PC-9 (cell line): ENCODE results near the gene HOXB9. TPM values are rescaled to one million over a fixed set of nuclear protein-coding genes. Genes with fewer than 3 reads are reported as not detected.
A peak's percentile ranks its signal among the peaks of the same experiment; 100 is the strongest.

Experiments used
- BruUV-seq: library from RNA; stranded (reverse); fragments of 400-500 nt; replicated peaks from 2 replicates; lab custom pipeline; 2021; lab: Mats Ljungman, UMichigan
- CTCF ChIA-PET: fragments of 300-600 bp; sonication (Branson Sonifier 250); formaldehyde crosslinking; loops from one replicate; lab custom pipeline; 2022; ENCODE audit warnings: antibody characterized with exemption; lab: Charles Lee
- POLR2A ChIA-PET: fragments of 300-600 bp; sonication (Branson Sonifier 250); formaldehyde crosslinking; loops from one replicate; lab custom pipeline; 2022; ENCODE audit warnings: antibody characterized with exemption; ENCODE audit not compliant: unreplicated experiment; lab: Charles Lee
- DNase-seq, 2 experiments: peaks; one replicate each; pipeline versions ENCODE4 v3.0.0 to v3.0.0-alpha.2; 2015 to 2022; ENCODE audit warnings: mixed read lengths in 1 of 2
- H2AFZ ChIP-seq: fragments of 200-600 bp; sonication (generic); 2 replicates; pipeline ENCODE4 v1.8.1; 2017; ENCODE audit warnings: antibody characterized with exemption
- H3F3A ChIP-seq: fragments of 200-600 bp; sonication (generic); 2 replicates; pipeline ENCODE4 v1.8.1; 2017; ENCODE audit warnings: antibody characterized with exemption, mild to moderate bottlenecking, low read depth; ENCODE audit not compliant: insufficient read depth
- H3K27ac ChIP-seq: fragments of 200-600 bp; sonication (generic); 2 replicates; pipeline ENCODE4 v1.6.1; 2016; ENCODE audit warnings: mixed run types
- H3K27me3 ChIP-seq: fragments of 200-600 bp; sonication (generic); 2 replicates; pipeline ENCODE4 v1.6.1; 2016; ENCODE audit warnings: low read depth, mixed run types; ENCODE audit not compliant: insufficient read depth
- H3K36me3 ChIP-seq: fragments of 200-600 bp; sonication (generic); 2 replicates; pipeline ENCODE4 v1.6.1; 2016; ENCODE audit warnings: low read depth, mixed run types
- H3K4me1 ChIP-seq: fragments of 200-600 bp; sonication (generic); replicated peaks from 2 replicates; pipeline ENCODE4 v1.6.1; 2016; ENCODE audit warnings: mixed run types; ENCODE audit not compliant: insufficient read depth
- H3K4me2 ChIP-seq: fragments of 200-600 bp; sonication (generic); 2 replicates; pipeline ENCODE4 v1.6.1; 2017; ENCODE audit warnings: mixed run types
- H3K4me3 ChIP-seq: fragments of 200-600 bp; sonication (generic); 2 replicates; pipeline ENCODE4 v1.6.1; 2016; ENCODE audit warnings: mixed run types
- H3K79me2 ChIP-seq: fragments of 200-600 bp; sonication (generic); 2 replicates; pipeline ENCODE4 v1.6.1; 2017; ENCODE audit warnings: low read depth, mixed run types
- H3K9me2 ChIP-seq: fragments of 200-600 bp; sonication (generic); 2 replicates; pipeline ENCODE4 v1.8.1; 2017; ENCODE audit warnings: mild to moderate bottlenecking; ENCODE audit not compliant: insufficient read depth
- H3K9me3 ChIP-seq: fragments of 200-600 bp; sonication (generic); 2 replicates; pipeline ENCODE4 v1.8.1; 2016; ENCODE audit warnings: low read depth; ENCODE audit not compliant: insufficient read depth
- H4K20me1 ChIP-seq: fragments of 200-600 bp; sonication (generic); 2 replicates; pipeline ENCODE4 v1.8.1; 2017; ENCODE audit not compliant: insufficient read depth
- CTCF ChIP-seq: fragments of 200-600 bp; sonication (generic); conservative IDR thresholded peaks from 2 replicates; pipeline ENCODE4 v1.6.1; 2017; ENCODE audit warnings: mixed run types, antibody characterized with exemption, mild to moderate bottlenecking, moderate library complexity
- EZH2 ChIP-seq: fragments of 200-600 bp; sonication (generic); IDR thresholded peaks from 2 replicates; pipeline ENCODE4 v1.8.0; 2017; ENCODE audit warnings: antibody characterized with exemption, low read depth
- intact Hi-C: fragments of 100-400 bp; cut with micrococcal nuclease; formaldehyde crosslinking; loops from one replicate; pipeline ENCODE4 v1.10.0; 2022; ENCODE audit not compliant: unreplicated experiment
- total RNA-seq: library from RNA; stranded (reverse); gene quantifications from 2 replicates; pipeline ENCODE4 v1.2.3, GENCODE V29; 2021

Gene HOXB9
- total RNA-seq, 1 experiment from 2014 or later: 0.70 TPM

DNA sequence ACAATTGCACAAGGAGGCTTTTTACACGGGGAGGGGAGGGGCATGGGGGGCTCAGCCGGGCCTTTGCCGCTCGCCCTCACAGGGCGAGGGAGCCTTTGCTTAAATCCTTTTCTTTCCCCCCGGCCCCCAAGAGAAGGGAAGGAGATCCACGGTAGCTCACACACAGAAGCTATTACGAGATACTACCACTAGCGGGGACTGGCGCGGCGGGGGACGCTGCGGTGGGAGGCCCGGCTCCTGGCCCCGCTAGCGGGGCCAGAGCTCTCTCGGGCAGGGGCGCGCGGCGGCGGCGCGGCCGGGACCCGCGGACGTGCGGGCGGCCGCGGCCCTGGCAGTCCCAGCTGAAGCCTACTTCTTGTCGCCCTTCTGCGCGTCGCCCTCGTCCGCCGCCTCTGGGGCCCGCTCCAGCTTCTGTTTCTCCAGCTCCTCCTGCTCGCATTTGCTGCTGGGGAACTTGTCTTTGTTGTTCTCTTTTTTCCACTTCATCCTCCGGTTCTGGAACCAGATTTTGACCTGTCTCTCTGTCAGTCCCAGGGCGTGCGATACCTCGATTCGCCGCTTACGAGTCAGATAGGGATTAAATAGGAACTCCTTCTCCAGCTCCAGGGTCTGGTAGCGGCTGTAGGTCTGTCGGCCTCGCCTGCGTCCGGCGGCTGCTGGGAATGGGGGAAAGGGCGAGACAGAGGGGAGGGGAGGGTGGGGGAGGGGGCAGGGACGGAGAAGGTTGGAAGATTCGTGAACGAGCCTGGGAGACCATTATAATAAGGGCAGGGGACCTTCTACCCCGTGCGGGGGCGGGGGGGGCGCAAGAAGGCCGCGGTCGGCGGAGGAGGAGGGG lies 13.1 kb downstream of the HOXB9 start:
- peaks cover 20% of the 10 kb centered on the region for H3K4me1 ChIP-seq
- H3K9me3 ChIP-seq: no peaks in the 10 kb centered on the region
- H3K4me2 ChIP-seq: peak overlapping the region; percentile 88
- CTCF ChIA-PET: interaction anchor here (0.6 to 1.2 kb wide), 7 partner anchors 9 to 583 kb away, joined by 3 to 12 read pairs (median 3); partner anchors contain the start of gene HOXB6
- H2AFZ ChIP-seq: peak overlapping the region; percentile 92
- peak overlapping the region; percentile 34; the same call in 1 of the 2 replicates for H3K27ac ChIP-seq
- H4K20me1 ChIP-seq: no peaks in the 10 kb centered on the region
- no peaks in the 10 kb centered on the region for H3K36me3 ChIP-seq
- H3K4me3 ChIP-seq: peak overlapping the region; percentile 80
- POLR2A ChIA-PET: interaction anchor here (0.6 kb wide), 4 partner anchors 67 to 685 kb away, joined by 3 to 11 read pairs (median 6); no protein-coding TSS in a partner anchor
- no peaks in the 10 kb centered on the region for H3K9me2 ChIP-seq
- peak; percentile 22; the same call in 1 of the 2 replicates for TF ChIP-seq CTCF
- no peak for TF ChIP-seq EZH2
- no TSS peak for BruUV-seq
- no peaks in the 10 kb centered on the region for H3K27me3 ChIP-seq
- H3F3A ChIP-seq: no peaks in the 10 kb centered on the region
- DNase-seq: peak in 1 of 2 experiments; percentile 38
- peaks cover 24% of the 10 kb centered on the region for H3K79me2 ChIP-seq
- intact Hi-C loops: loop anchor here (1.0 to 10.0 kb wide), 2 partner anchors 26 to 668 kb away; partner anchors contain the start of gene PNPO

DNA sequence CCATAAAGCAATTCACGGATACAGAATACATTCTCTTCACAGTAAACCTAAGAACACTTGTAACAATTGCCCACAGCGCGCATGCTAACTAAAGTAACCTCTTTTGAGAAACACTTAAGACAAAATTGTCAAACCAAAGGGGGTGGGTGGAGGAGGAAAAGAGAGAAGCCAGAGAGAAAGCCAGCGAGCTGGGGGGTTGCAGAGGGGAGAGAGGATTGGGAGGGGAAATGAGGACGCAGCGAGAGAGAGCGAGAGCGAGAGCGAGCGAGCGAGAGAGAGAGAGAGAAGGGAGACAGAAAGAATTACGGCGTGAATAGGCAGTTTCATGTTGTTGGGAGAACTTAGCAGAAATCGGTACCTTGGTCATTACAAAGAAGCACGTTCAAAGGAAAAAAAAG lies 13.7 kb downstream of the HOXB9 start:
- BruUV-seq: no TSS peak
- Histone ChIP-seq H3K27ac (0 out of 2 replicates have a peak overlapping the region, but pooled peaks have one; percentile 31), H3K4me3 (peak overlapping the region; percentile 80), H3K9me3 (no peaks in the 10 kb centered on the region), H3K36me3 (no peaks in the 10 kb centered on the region), H3K79me2 (peaks cover 24% of the 10 kb centered on the region), H3F3A (no peaks in the 10 kb centered on the region), H3K27me3 (no peaks in the 10 kb centered on the region), H3K9me2 (no peaks in the 10 kb centered on the region), H3K4me2 (peak overlapping the region; percentile 88), H2AFZ (peak overlapping the region; percentile 92), H4K20me1 (no peaks in the 10 kb centered on the region), H3K4me1 (peaks cover 20% of the 10 kb centered on the region)
- POLR2A ChIA-PET: interaction anchor here (0.6 kb wide), 1 partner anchor 685 kb away, joined by 3 read pairs; no protein-coding TSS in a partner anchor
- CTCF ChIA-PET: interaction anchor here (0.6 to 1.2 kb wide), 6 partner anchors 8 to 583 kb away, joined by 3 to 12 read pairs (median 3); partner anchors contain the start of gene HOXB6
- intact Hi-C loops: loop anchor here (10.0 kb wide), 1 partner anchor 668 kb away; the partner anchor contains the start of gene PNPO
- TF ChIP-seq EZH2 (no peak), CTCF (no peak)
- no peak for DNase-seq

GRCh38 chr17:48611681-48612455 lies 14.3 kb downstream of the HOXB9 start:
- peak; percentile 49 to 55 for DNase-seq
- Histone ChIP-seq H3K79me2 (peaks cover 24% of the 10 kb centered on the region), H3F3A (no peaks in the 10 kb centered on the region; the same call in 1 of the 2 replicates), H3K4me2 (peak overlapping the region; percentile 88), H3K27ac (peak overlapping the region; percentile 63), H2AFZ (peak overlapping the region; percentile 92), H3K9me2 (no peaks in the 10 kb centered on the region), H3K4me1 (peaks cover 20% of the 10 kb centered on the region), H3K27me3 (no peaks in the 10 kb centered on the region), H3K9me3 (no peaks in the 10 kb centered on the region), H4K20me1 (no peaks in the 10 kb centered on the region), H3K36me3 (no peaks in the 10 kb centered on the region), H3K4me3 (peak overlapping the region; percentile 80)
- TF ChIP-seq CTCF (no peak), EZH2 (no peak)
- no TSS peak for BruUV-seq
- CTCF ChIA-PET: no interaction called here
- POLR2A ChIA-PET: no interaction called here
- intact Hi-C loops: loop anchor here (10.0 kb wide), 1 partner anchor 667 kb away; the partner anchor contains the start of gene PNPO
